SK-N-SH treated with all-trans-retinoic acid at 6 μM for 48 hours (cell line): ENCODE measurements around the gene MED26.

ENCODE experiments used
- ATAC-seq: fragments of 200-7000 bp; cut with Tn5 transposase; 3 replicates; pipeline ENCODE4 v1.9.1; 2020; ENCODE audit warnings: mild to moderate bottlenecking, moderate library complexity
- BACH2 ChIP-seq: fragments of 250-450 bp; sonication (Bioruptor Pico); IDR thresholded peaks from 2 replicates; pipeline ENCODE4 v1.9.0; 2021; ENCODE audit warnings: mild to moderate bottlenecking, borderline replicate concordance
- CSDC2 ChIP-seq: fragments of 250-450 bp; sonication (Bioruptor Pico); IDR thresholded peaks from 2 replicates; pipeline ENCODE4 v1.5.0; 2020; ENCODE audit warnings: mild to moderate bottlenecking, moderate library complexity
- ESRRG ChIP-seq: fragments of 250-450 bp; sonication (Bioruptor Pico); IDR thresholded peaks from 2 replicates; pipeline ENCODE4 v1.6.1; 2021; ENCODE audit warnings: mild to moderate bottlenecking
- GLIS3 ChIP-seq: fragments of 250-450 bp; sonication (Bioruptor Pico); IDR thresholded peaks from 2 replicates; pipeline ENCODE4 v1.5.0; 2020; ENCODE audit warnings: mild to moderate bottlenecking, moderate library complexity
- ISL1 ChIP-seq: fragments of 250-450 bp; sonication (Bioruptor Pico); IDR thresholded peaks from 2 replicates; pipeline ENCODE4 v2.1.2; 2022; ENCODE audit warnings: mild to moderate bottlenecking, moderate library complexity
- OSR1 ChIP-seq: fragments of 250-450 bp; sonication (Bioruptor Pico); IDR thresholded peaks from 2 replicates; pipeline ENCODE4 v1.8.0; 2022; ENCODE audit warnings: moderate library complexity, mild to moderate bottlenecking, inconsistent platforms
- PPARA ChIP-seq: fragments of 250-450 bp; sonication (Bioruptor Pico); IDR thresholded peaks from 2 replicates; pipeline ENCODE4 v1.5.0; 2020; ENCODE audit warnings: mild to moderate bottlenecking, borderline replicate concordance
- RARB ChIP-seq: fragments of 250-450 bp; sonication (Bioruptor Pico); IDR thresholded peaks from 2 replicates; pipeline ENCODE4 v1.8.0; 2021; ENCODE audit warnings: mild to moderate bottlenecking, moderate library complexity
- SNAI2 ChIP-seq: fragments of 250-450 bp; sonication (Bioruptor Pico); IDR thresholded peaks from 2 replicates; pipeline ENCODE4 v1.5.0; 2020; ENCODE audit warnings: mild to moderate bottlenecking, moderate library complexity
- TCF4 ChIP-seq: fragments of 250-450 bp; sonication (Bioruptor Pico); IDR thresholded peaks from 2 replicates; pipeline ENCODE4 v1.8.0; 2021; ENCODE audit warnings: mild to moderate bottlenecking, moderate library complexity, borderline replicate concordance
- TOX ChIP-seq: fragments of 250-450 bp; sonication (Bioruptor Pico); IDR thresholded peaks from 2 replicates; pipeline ENCODE4 v1.8.0; 2021; ENCODE audit warnings: mild to moderate bottlenecking, moderate library complexity, borderline replicate concordance
- ZC3H10 ChIP-seq: fragments of 250-450 bp; sonication (Bioruptor Pico); IDR thresholded peaks from 2 replicates; pipeline ENCODE4 v1.5.1; 2021; ENCODE audit warnings: mild to moderate bottlenecking, moderate library complexity
- ZFP3 ChIP-seq: fragments of 250-450 bp; sonication (Bioruptor Pico); IDR thresholded peaks from 2 replicates; pipeline ENCODE4 v1.5.0; 2020; ENCODE audit warnings: mild to moderate bottlenecking, moderate library complexity
- ZNF565 ChIP-seq: fragments of 450-650 bp; formaldehyde crosslinking; conservative IDR thresholded peaks from 2 replicates; pipeline ENCODE4 v1.5.0; 2020; ENCODE audit warnings: low read depth, mild to moderate bottlenecking, moderate library complexity
- ZNF70 ChIP-seq: fragments of 450-650 bp; formaldehyde crosslinking; IDR thresholded peaks from 2 replicates; pipeline ENCODE4 v1.5.0; 2020; ENCODE audit warnings: mild to moderate bottlenecking, moderate library complexity
- ZNF8 ChIP-seq: fragments of 450-650 bp; formaldehyde crosslinking; IDR thresholded peaks from 2 replicates; pipeline ENCODE4 v1.5.0; 2020; ENCODE audit warnings: mild to moderate bottlenecking, moderate library complexity
- TF ChIP-seq, protein P1 (sequence below): fragments of 250-450 bp; sonication (Bioruptor Pico); IDR thresholded peaks from 2 replicates; pipeline ENCODE4 v1.5.0; 2020; ENCODE audit warnings: mild to moderate bottlenecking, moderate library complexity
- TF ChIP-seq, protein P2 (sequence below): fragments of 250-450 bp; sonication (Bioruptor Pico); IDR thresholded peaks from 2 replicates; pipeline ENCODE4 v1.5.1; 2021; ENCODE audit warnings: mild to moderate bottlenecking, moderate library complexity
- TF ChIP-seq, protein P3 (sequence below): fragments of 250-450 bp; sonication (Bioruptor Pico); IDR thresholded peaks from 2 replicates; pipeline ENCODE4 v1.8.0; 2020; ENCODE audit warnings: mild to moderate bottlenecking, moderate library complexity, borderline replicate concordance
- TF ChIP-seq, protein P4 (sequence below): fragments of 250-450 bp; sonication (Bioruptor Pico); IDR thresholded peaks from 2 replicates; pipeline ENCODE4 v1.5.1; 2020; ENCODE audit warnings: low read depth, mild to moderate bottlenecking, moderate library complexity

MED26 gene

DNA sequence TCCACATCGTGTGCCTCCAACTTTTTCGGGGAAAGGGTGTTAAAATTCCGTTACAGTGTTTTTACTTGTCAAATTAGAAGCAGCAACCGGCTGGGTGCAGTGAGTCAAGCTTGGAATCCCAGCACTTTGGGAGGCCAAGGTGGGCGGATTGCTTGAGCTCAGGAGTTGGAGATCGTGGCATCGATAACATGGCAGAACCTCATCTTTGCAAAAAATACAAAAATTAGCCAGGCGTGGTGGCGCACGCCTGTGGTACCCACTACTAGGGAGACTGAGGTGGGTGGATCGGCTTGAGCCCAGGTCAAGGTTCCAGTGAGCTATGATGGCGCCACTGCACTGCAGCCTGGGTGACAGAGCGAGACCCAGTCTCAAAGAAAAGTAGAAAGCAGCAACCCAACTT is 54.7 kb downstream of the MED26 start (continued):
- TF ChIP-seq, protein P1, sequence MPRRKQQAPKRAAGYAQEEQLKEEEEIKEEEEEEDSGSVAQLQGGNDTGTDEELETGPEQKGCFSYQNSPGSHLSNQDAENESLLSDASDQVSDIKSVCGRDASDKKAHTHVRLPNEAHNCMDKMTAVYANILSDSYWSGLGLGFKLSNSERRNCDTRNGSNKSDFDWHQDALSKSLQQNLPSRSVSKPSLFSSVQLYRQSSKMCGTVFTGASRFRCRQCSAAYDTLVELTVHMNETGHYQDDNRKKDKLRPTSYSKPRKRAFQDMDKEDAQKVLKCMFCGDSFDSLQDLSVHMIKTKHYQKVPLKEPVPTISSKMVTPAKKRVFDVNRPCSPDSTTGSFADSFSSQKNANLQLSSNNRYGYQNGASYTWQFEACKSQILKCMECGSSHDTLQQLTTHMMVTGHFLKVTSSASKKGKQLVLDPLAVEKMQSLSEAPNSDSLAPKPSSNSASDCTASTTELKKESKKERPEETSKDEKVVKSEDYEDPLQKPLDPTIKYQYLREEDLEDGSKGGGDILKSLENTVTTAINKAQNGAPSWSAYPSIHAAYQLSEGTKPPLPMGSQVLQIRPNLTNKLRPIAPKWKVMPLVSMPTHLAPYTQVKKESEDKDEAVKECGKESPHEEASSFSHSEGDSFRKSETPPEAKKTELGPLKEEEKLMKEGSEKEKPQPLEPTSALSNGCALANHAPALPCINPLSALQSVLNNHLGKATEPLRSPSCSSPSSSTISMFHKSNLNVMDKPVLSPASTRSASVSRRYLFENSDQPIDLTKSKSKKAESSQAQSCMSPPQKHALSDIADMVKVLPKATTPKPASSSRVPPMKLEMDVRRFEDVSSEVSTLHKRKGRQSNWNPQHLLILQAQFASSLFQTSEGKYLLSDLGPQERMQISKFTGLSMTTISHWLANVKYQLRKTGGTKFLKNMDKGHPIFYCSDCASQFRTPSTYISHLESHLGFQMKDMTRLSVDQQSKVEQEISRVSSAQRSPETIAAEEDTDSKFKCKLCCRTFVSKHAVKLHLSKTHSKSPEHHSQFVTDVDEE: no peak
- TF ChIP-seq, protein P2, sequence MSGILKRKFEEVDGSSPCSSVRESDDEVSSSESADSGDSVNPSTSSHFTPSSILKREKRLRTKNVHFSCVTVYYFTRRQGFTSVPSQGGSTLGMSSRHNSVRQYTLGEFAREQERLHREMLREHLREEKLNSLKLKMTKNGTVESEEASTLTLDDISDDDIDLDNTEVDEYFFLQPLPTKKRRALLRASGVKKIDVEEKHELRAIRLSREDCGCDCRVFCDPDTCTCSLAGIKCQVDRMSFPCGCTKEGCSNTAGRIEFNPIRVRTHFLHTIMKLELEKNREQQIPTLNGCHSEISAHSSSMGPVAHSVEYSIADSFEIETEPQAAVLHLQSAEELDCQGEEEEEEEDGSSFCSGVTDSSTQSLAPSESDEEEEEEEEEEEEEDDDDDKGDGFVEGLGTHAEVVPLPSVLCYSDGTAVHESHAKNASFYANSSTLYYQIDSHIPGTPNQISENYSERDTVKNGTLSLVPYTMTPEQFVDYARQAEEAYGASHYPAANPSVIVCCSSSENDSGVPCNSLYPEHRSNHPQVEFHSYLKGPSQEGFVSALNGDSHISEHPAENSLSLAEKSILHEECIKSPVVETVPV: no peak
- TF ChIP-seq ZC3H10 (CRISPR knock-in tag): no peak
- TF ChIP-seq SNAI2: no peak
- no peak for TF ChIP-seq ESRRG (CRISPR knock-in tag)
- no peak for TF ChIP-seq ZNF70 (CRISPR knock-in tag)
- TF ChIP-seq BACH2: no peak
- no peak for TF ChIP-seq ISL1 (CRISPR knock-in tag)
- TF ChIP-seq TOX: no peak
- TF ChIP-seq ZFP3 (CRISPR knock-in tag): no peak
- TF ChIP-seq ZNF565: no peak
- no peak for TF ChIP-seq RARB (CRISPR knock-in tag)
- TF ChIP-seq, all 23 proteins: peak for 0

DNA sequence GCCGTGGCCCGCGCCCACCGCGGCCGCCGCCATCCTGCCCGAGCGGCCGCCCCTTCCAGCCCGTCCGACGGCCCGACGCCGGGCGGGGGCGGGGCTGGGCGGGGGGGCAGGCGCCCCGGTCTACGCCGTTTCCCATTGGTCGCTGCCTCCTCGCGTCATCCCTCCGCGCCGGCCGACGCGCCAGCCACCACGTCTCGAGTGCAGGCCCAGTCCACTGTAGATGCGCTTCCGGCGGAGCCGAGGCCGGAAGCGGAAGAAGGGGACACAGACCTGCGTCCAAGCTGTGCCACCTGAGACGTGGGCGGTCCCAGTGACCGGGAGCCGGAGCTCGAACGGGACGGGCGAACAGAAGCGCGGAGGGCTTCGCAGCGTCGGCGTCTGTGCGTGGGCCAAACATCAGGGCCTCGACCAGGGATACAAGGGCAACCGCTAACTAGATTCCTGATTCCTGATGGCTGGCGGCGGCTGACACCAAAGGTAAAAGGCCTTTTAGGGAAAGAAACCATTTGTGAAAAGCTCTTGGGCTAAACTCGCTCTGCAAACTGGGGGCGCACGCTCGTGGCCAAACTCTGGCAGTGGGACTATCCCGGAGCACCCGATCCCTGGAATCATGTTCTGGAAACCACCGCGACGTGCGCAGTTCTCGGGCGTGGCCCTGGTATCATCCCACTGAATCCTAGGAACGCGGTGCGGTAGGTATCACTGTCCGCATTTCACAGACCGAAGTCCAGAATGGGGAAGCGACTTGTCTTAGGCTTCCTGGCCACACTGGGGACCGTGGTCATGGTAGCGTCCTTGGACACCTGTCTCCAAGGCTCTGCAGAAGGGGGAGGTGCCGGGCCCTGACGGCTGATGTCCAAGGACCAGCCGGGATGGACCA is 55.4 kb downstream of the MED26 start, which contains the start of gene SLC35E1:
Gene SLC35E1, minus strand, starts transcription at position 84 of the 880 bp plus-strand sequence. Its CDS starts 51 bp downstream, at position 33.
- TF ChIP-seq OSR1 (CRISPR knock-in tag) (no peak), ZNF8 (CRISPR knock-in tag) (no peak), TCF4 (CRISPR knock-in tag) (no peak), ESRRG (CRISPR knock-in tag) (no peak), CSDC2 (CRISPR knock-in tag) (no peak), SNAI2 (no peak), PPARA (no peak), ZNF70 (CRISPR knock-in tag) (no peak), ZFP3 (CRISPR knock-in tag) (no peak)
- ATAC-seq: peak; percentile 97

DNA sequence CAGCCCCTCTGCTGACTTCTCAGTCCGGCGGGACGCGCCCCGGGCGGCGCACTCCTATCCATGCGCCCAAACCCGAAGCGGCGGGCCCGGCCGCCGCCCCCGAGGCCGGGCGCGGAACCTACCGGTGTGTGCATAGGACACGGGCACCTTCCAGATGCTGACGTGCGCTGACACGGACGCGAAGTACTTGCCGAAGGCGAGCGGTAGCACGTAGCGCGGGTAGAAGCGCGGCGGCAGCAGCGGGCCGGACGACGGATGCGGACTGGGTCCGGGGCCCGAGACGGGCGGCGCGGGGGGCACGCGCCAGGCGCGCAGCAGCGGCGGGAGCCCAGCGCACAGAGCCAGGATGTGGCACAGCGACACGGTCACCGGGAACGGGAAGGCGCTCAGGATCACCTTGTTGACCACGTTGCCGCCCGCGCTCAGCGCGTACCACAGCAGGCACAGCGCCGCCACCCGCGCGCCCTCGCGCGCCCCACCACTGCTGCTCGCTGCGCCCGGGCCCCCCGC is 56.1 kb downstream of the MED26 start:
- TF ChIP-seq BACH2 (no peak), ZFP3 (CRISPR knock-in tag) (peak; percentile 100), SNAI2 (no peak), CSDC2 (CRISPR knock-in tag) (no peak), GLIS3 (no peak)
- TF ChIP-seq, protein P3, sequence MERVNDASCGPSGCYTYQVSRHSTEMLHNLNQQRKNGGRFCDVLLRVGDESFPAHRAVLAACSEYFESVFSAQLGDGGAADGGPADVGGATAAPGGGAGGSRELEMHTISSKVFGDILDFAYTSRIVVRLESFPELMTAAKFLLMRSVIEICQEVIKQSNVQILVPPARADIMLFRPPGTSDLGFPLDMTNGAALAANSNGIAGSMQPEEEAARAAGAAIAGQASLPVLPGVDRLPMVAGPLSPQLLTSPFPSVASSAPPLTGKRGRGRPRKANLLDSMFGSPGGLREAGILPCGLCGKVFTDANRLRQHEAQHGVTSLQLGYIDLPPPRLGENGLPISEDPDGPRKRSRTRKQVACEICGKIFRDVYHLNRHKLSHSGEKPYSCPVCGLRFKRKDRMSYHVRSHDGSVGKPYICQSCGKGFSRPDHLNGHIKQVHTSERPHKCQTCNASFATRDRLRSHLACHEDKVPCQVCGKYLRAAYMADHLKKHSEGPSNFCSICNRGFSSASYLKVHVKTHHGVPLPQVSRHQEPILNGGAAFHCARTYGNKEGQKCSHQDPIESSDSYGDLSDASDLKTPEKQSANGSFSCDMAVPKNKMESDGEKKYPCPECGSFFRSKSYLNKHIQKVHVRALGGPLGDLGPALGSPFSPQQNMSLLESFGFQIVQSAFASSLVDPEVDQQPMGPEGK (CRISPR knock-in tag): no peak
- ATAC-seq: no peak

DNA sequence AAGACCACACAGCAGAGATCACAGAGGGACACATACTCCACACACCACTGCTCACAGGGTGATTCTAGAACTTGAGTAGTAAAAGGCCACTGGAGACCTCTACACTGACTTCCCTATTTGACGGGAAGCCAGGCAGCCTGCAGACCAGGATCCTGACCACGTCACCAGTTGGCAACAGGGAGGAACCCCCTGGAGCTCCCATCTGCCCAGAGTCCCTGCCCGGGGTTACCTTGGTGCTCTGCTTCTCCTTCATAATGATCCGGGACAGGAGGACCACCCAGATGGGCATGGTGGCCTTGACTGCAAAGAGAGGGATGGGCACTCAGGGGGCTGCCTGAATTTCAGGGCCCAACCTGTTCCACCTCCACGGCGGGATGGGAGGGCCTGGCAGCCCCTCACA is 56.7 kb downstream of the MED26 start:
- no peak for ATAC-seq
- TF ChIP-seq ZFP3 (CRISPR knock-in tag) (no peak), ISL1 (CRISPR knock-in tag) (no peak), CSDC2 (CRISPR knock-in tag) (no peak)

DNA sequence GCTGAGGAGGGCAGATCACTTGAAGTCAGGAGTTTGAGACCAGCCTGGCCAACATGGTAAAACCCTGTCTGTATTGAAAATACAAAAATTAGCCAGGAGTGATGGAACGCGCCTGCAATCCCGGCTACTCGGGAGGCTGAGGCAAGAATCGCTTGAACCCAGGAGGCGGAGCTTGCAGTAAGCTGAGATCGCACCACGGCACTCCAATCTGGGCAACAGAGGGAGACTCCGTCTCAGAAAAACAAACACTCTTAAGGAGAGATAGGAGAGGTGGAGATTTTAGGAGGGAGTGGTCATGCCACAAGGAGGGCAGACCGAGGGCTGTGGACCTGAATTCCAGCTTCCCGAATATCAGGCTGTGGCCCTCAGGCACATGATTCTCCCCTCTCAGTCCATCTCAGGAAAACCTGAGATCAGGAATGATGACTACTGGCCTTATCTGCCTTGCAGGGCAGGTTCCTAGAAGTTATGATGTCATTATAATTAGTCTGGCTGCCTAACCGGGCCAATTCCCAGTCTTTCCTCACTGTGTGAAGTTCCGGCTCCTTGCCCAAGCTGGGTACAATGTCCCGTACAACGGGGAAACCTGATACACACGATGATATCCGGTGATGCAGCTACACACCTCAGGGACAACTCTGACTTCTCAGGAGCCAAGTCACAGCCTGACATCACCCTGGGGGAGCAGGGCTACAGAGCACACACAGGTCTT is 58.2 kb downstream of the MED26 start:
- no peak for ATAC-seq
- TF ChIP-seq ISL1 (CRISPR knock-in tag): no peak
- TF ChIP-seq, protein P1: no peak
- TF ChIP-seq PPARA: no peak
- TF ChIP-seq ZNF70 (CRISPR knock-in tag): no peak
- no peak for TF ChIP-seq OSR1 (CRISPR knock-in tag)
- no peak for TF ChIP-seq RARB (CRISPR knock-in tag)
- no peak for TF ChIP-seq SNAI2
- no peak for TF ChIP-seq ZNF565
- TF ChIP-seq, protein P2: no peak
- TF ChIP-seq, protein P4, sequence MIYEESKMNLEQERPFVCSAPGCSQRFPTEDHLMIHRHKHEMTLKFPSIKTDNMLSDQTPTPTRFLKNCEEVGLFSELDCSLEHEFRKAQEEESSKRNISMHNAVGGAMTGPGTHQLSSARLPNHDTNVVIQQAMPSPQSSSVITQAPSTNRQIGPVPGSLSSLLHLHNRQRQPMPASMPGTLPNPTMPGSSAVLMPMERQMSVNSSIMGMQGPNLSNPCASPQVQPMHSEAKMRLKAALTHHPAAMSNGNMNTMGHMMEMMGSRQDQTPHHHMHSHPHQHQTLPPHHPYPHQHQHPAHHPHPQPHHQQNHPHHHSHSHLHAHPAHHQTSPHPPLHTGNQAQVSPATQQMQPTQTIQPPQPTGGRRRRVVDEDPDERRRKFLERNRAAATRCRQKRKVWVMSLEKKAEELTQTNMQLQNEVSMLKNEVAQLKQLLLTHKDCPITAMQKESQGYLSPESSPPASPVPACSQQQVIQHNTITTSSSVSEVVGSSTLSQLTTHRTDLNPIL: no peak
- TF ChIP-seq ZNF8 (CRISPR knock-in tag): no peak
